Esophagus squamous epithelium (tissue), 4 donors: Measurements from ENCODE around the gene KCNJ9.

ENCODE experiments used
- POLR2A ChIP-seq, 4 donors: fragments of 450-650 bp; IDR thresholded peaks; one replicate each; pipeline ENCODE4 v1.6.1; 2017; ENCODE audit warnings: antibody characterized with exemption in 4 of 4, mild to moderate bottlenecking in 4 of 4, moderate library complexity in 3 of 4
- TF ChIP-seq, protein P1 (sequence below), 6 experiments: fragments of 450-650 bp in 4 of 6; fragments of 200-600 bp in 2 of 6; sonication (generic) in 2 of 6; IDR thresholded peaks; one replicate each; pipeline ENCODE4 v1.5.1; 2016 to 2019; ENCODE audit warnings: antibody characterized with exemption in 6 of 6, mild to moderate bottlenecking in 4 of 6, moderate library complexity in 4 of 6

DNA sequence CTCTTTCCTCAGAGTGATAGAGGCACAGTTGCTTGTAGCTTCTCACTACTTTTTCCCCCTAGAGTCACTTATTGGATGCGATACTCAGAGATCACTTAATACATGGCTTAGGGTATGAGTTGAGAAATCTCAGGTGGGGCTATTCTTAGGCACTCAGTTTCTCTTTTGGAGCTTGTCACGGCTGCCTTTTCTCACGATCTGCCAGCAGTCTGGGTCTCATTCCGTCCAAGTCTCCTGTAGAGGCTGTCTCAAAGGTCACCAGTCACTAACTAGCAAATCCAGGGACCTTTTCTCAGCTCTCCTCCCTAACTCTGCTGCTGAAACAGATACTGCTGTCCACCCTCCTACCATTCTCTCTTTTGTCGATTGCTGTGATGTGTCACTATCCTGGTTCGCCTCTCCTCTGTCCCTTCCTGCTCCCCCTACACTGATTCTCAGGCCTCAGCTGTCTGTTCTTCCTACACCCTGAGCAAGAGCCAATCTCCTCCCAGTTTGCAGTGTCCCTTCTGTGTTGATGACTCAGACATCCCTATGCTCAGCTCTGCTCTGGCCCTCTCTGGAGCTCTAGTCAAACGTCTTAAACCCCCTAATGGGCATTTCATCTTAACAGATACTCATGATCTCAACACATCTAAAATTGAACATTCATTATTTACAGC lies 46.7 kb downstream of the KCNJ9 start:
- TF ChIP-seq, protein P1, sequence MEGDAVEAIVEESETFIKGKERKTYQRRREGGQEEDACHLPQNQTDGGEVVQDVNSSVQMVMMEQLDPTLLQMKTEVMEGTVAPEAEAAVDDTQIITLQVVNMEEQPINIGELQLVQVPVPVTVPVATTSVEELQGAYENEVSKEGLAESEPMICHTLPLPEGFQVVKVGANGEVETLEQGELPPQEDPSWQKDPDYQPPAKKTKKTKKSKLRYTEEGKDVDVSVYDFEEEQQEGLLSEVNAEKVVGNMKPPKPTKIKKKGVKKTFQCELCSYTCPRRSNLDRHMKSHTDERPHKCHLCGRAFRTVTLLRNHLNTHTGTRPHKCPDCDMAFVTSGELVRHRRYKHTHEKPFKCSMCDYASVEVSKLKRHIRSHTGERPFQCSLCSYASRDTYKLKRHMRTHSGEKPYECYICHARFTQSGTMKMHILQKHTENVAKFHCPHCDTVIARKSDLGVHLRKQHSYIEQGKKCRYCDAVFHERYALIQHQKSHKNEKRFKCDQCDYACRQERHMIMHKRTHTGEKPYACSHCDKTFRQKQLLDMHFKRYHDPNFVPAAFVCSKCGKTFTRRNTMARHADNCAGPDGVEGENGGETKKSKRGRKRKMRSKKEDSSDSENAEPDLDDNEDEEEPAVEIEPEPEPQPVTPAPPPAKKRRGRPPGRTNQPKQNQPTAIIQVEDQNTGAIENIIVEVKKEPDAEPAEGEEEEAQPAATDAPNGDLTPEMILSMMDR (IDR thresholded peaks at IDR 0.05), result no peak
- no peak for TF ChIP-seq POLR2A (IDR thresholded peaks at IDR 0.05)
